Ovary (tissue), 9 donors: ENCODE data around the gene NKAIN2. TPM values are rescaled to one million over a fixed set of nuclear protein-coding genes. Genes with fewer than 3 reads are reported as not detected.

Source experiments
- DNase-seq, 5 donors: peaks; one replicate each; pipeline ENCODE4 v3.0.0-alpha.2; 2019 to 2020
- H3K27ac ChIP-seq, 2 donors: fragments of 200-600 bp; one replicate each; pipeline versions ENCODE4 v1.5.1 to v1.8.0; 2019 to 2022
- H3K27me3 ChIP-seq: fragments of 200-600 bp; one replicate; pipeline ENCODE4 v1.8.0; 2022
- H3K36me3 ChIP-seq: fragments of 200-600 bp; sonication (generic); one replicate; pipeline ENCODE4 v1.5.1; 2019
- H3K4me1 ChIP-seq: one replicate; pipeline ENCODE4 v1.8.1; 2013; ENCODE audit warnings: mild to moderate bottlenecking, moderate library complexity; ENCODE audit not compliant: insufficient read depth
- H3K4me3 ChIP-seq: fragments of 200-600 bp; sonication (generic); one replicate; pipeline ENCODE4 v1.5.1; 2017
- H3K9me3 ChIP-seq, 2 donors: fragments of 200-600 bp in 1 of 2; sonication (generic) in 1 of 2; one replicate each; pipeline versions ENCODE4 v1.5.1 to v1.8.1; 2013 to 2019; ENCODE audit warnings: mild to moderate bottlenecking in 1 of 2, moderate library complexity in 1 of 2
- CTCF ChIP-seq, 3 donors: fragments of 450-650 bp in 2 of 3; fragments of 200-600 bp in 1 of 3; IDR thresholded peaks; one replicate each; pipeline versions ENCODE4 v1.5.1 to v1.8.0; 2016 to 2022; ENCODE audit warnings: antibody characterized with exemption in 3 of 3, mild to moderate bottlenecking in 1 of 3
- EP300 ChIP-seq: sonication (generic); formaldehyde crosslinking; IDR thresholded peaks from one replicate; pipeline ENCODE4 v1.6.1; 2017; ENCODE audit warnings: antibody characterized with exemption
- POLR2A ChIP-seq: fragments of 450-650 bp; IDR thresholded peaks from one replicate; pipeline ENCODE4 v1.6.1; 2017; ENCODE audit warnings: antibody characterized with exemption, mild to moderate bottlenecking, moderate library complexity
- WGBS, 3 donors: extraction: QIAGEN DNeasy Blood & Tissue Kit in 1 of 3; methylation state at CpG; one replicate each; pipeline versions ENCODE4 v1.1.5 to v1.1.7; 2013 to 2017; 5-methylcytosine and 5-hydroxymethylcytosine counted together
- intact Hi-C, 4 donors: fragments of 100-400 bp; cut with DNase I; formaldehyde crosslinking; loops; one replicate each; pipeline versions ENCODE4 v1.11.0 to v1.15.1; 2022 to 2023
- polyA plus RNA-seq, 2 donors: library from polyadenylated mRNA; stranded (reverse); fragments of 200-250 nt in 1 of 2; fragments of 350-450 nt in 1 of 2; fragmentation: Illumina TruSeq in 1 of 2; extraction: RNeasy Lipid Tissue Mini Kit (QIAGEN cat#74804) in 1 of 2; gene quantifications; one replicate each; pipeline ENCODE4 v1.2.3, GENCODE V29; 2013 to 2014
- total RNA-seq, 7 donors: library from RNA; depleted of rRNA in 2 of 7; stranded (reverse); fragments of >200 nt in 2 of 7; fragmentation: NEBNext Ultra II Directional in 3 of 7; extraction: Animal tissue kit (Norgen Biotek cat#: 25700) in 3 of 7; gene quantifications; one replicate each; pipeline versions ENCODE4 v1.1.0 to v1.2.4, GENCODE V29; 2016 to 2023
- donor health status: DM: no; HTN: no; CAD: no; lungs with moderate emphysema.
- donor health status: DM: no; HTN: no; CAD: no.
- donor health status: Bipolar disorder and iron deficiency.
- donor health status: DM: yes; HTN: yes; CAD: no.
- donor health status: DM: no; HTN: no; CAD: no.
- donor health status: DM: yes; HTN: yes; CAD: no.

Gene NKAIN2
- total and polyA plus RNA-seq, 9 donors: 0.13 to 1.0 (median 0.40) TPM; not detected in 4

GRCh38 chr6:123769431-123769830, 34.2 kb upstream of the NKAIN2 start:
- Histone ChIP-seq H3K36me3 (no peaks in the 10 kb centered on the region), H3K27me3 (no peaks in the 10 kb centered on the region), H3K9me3 (no peaks in the 10 kb centered on the region), H3K4me3 (no peak overlapping the region), H3K4me1 (no peaks in the 10 kb centered on the region), H3K27ac (no peak overlapping the region)
- intact Hi-C loops: no loop called here
- DNase-seq: no peak
- TF ChIP-seq EP300 (no peak), CTCF (IDR thresholded peaks at IDR 0.05) (no peak), POLR2A (no peak)
- 71 to 74% (median 72%) methylated on average over 2 of the region's 2 CpGs for WGBS, 3 donors

DNA sequence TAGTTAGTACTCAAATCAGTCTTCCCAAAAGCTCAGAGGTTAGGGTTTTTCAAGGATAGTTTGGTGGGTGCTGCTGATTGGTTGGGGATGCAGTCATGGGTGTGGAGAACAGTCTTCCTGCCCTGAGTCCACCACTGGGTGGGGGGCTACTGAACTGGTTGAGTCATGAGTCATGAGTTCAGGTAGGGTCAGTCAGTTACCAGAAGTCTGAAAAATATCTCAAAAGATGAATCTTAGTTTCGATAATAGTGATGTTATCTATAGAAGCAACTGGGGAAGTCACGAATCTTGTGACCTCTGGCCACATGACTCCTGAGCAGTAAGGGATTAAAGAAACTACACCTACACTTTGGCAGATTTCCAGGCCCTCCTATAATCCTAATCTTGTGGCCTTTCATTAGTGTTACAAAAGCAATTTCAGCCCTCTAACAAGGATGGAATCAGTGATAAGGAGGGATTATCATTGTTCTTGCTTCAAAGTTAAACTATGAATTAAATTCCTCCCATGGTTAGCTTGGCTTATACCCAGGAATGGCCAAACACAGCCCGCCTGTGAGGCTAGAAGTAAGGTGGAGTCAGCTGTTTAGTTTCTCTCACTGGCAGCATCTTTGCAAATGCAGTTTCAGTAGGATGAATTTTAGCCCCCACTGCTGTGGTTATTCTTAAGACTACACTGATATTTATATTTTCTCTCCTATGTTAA, 33.3 kb upstream of the NKAIN2 start:
- TF ChIP-seq EP300 (no peak), POLR2A (no peak), CTCF (IDR thresholded peaks at IDR 0.05) (no peak)
- WGBS, 3 donors: 57 to 71% (median 67%) methylated on average over 3 of the region's 3 CpGs
- Histone ChIP-seq H3K9me3 (no peaks in the 10 kb centered on the region), H3K4me3 (no peak overlapping the region), H3K4me1 (no peaks in the 10 kb centered on the region), H3K27me3 (no peaks in the 10 kb centered on the region), H3K36me3 (no peaks in the 10 kb centered on the region), H3K27ac (no peak overlapping the region)
- DNase-seq: no peak
- intact Hi-C loops: no loop called here

DNA sequence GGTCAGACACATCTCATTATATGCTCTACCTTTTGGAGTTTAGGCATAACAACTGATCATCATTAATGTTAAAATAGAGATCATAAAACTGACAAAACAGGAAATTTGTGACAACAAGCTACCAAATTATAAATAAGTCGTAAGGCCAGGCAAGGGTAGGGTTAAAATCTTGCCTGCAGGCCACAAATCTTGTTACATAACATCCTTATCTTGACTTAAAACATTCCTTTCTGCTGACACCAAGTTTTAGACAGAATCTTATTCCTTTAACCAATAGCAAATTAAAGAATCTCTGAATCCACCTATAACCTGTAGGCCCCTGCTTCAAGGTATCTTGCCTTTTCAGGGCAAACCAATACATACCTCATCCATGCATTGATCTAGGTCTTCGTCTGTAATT, 32.5 kb upstream of the NKAIN2 start:
- Histone ChIP-seq H3K4me3 (no peak overlapping the region), H3K4me1 (no peaks in the 10 kb centered on the region), H3K9me3 (no peaks in the 10 kb centered on the region), H3K27ac (no peak overlapping the region), H3K36me3 (no peaks in the 10 kb centered on the region), H3K27me3 (no peaks in the 10 kb centered on the region)
- TF ChIP-seq CTCF (IDR thresholded peaks at IDR 0.05) (no peak), EP300 (no peak), POLR2A (no peak)
- DNase-seq: no peak
- intact Hi-C loops: no loop called here
- WGBS, 3 donors: 33 to 47% (median 41%) methylated on average over 2 of the region's 2 CpGs

DNA sequence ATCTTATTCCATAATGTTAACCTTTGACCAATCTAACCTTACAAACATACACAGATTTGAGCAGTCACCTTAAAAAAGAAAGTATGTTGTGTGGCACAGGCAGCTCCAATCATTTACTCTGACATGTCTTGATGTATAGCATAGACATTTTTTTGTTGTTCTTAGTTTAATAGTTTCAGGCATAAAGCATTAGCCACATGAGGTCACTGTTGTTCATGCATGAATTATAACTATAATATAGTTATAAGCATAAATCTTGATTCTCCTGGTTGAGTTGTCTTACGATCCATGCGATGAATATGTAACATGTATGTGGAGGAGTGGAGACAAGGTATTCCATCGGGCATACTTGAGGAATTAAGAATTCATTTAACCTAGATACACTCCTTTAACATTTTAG, 26.1 kb upstream of the NKAIN2 start:
- Histone ChIP-seq H3K4me3 (no peak overlapping the region), H3K9me3 (no peaks in the 10 kb centered on the region), H3K36me3 (no peaks in the 10 kb centered on the region), H3K4me1 (no peaks in the 10 kb centered on the region), H3K27me3 (no peaks in the 10 kb centered on the region), H3K27ac (no peak overlapping the region)
- DNase-seq: no peak
- TF ChIP-seq EP300 (no peak), CTCF (IDR thresholded peaks at IDR 0.05) (no peak), POLR2A (no peak)
- 11 to 17% (median 16%) methylated on average over 3 of the region's 3 CpGs for WGBS, 3 donors
- intact Hi-C loops: no loop called here
